M059J (cell line): ENCODE data around the gene MYADML2. TPM values are rescaled to one million over a fixed set of nuclear protein-coding genes. Genes with fewer than 3 reads are reported as not detected.

Experiments used
- DNase-seq: peaks from one replicate; pipeline ENCODE4 v3.0.0-alpha.2; 2012; ENCODE audit warnings: low read depth
- total RNA-seq: library from RNA; depleted of rRNA; stranded (reverse); fragments of >200 nt; shearing (Covaris generic); gene quantifications from 2 replicates; pipeline ENCODE4 v1.2.3, GENCODE V29; 2014; rRNA removed

Gene MYADML2
- total RNA-seq, 1 experiment from 2014 or later, result not detected

GRCh38 chr17:81901167-81902022, 45.6 kb downstream of the MYADML2 start:
- DNase-seq, result no peak

- DNase-seq, result peak; percentile 40
Measured at GRCh38 chr17:81900181-81900820, 46.7 kb downstream of the MYADML2 start.

- no peak for DNase-seq
Measured at GRCh38 chr17:81899514-81900166, 47.4 kb downstream of the MYADML2 start.

- no peak for DNase-seq
Measured at GRCh38 chr17:81898885-81899284, 48.1 kb downstream of the MYADML2 start.

GRCh38 chr17:81898029-81898866, 48.8 kb downstream of the MYADML2 start:
- peak; percentile 97 for DNase-seq

GRCh38 chr17:81895400-81895799, 51.6 kb downstream of the MYADML2 start:
- no peak for DNase-seq

- no peak for DNase-seq
Measured at GRCh38 chr17:81891303-81891552, 55.8 kb downstream of the MYADML2 start.

GRCh38 chr17:81890447-81891302, 56.4 kb downstream of the MYADML2 start:
- no peak for DNase-seq

Other genes with a start within 250 kb of the MYADML2 start
- 11.7 and 14.1 TPM in 2 replicates for gene MRPL12, start 243.9 kb downstream of the MYADML2 start, total RNA-seq
- 49.0 and 61.8 TPM in 2 replicates for gene SLC25A10, start 234.9 kb downstream of the MYADML2 start, total RNA-seq
- not detected in 2 replicates for gene GCGR, start 143.1 kb downstream of the MYADML2 start, total RNA-seq
- 40.2 and 58.3 TPM in 2 replicates for gene MCRIP1, start 113.9 kb downstream of the MYADML2 start, total RNA-seq
- gene PPP1R27, start 112.2 kb downstream of the MYADML2 start, total RNA-seq, result not detected in 2 replicates
- gene P4HB, start 86.7 kb downstream of the MYADML2 start, total RNA-seq, result 1,409 and 1,513 TPM in 2 replicates
- 124 and 207 TPM in 2 replicates for gene ARHGDIA, start 75.9 kb downstream of the MYADML2 start, total RNA-seq
- 184 and 197 TPM in 2 replicates for gene ALYREF, start 55.6 kb downstream of the MYADML2 start, total RNA-seq
- gene ANAPC11, start 55.5 kb downstream of the MYADML2 start, total RNA-seq, result 201 and 233 TPM in 2 replicates
- 0.44 and 0.59 TPM in 2 replicates for gene NPB, start 45.0 kb downstream of the MYADML2 start, total RNA-seq
- gene PCYT2, start 35.8 kb downstream of the MYADML2 start, total RNA-seq, result 36.0 and 43.4 TPM in 2 replicates
- 13.5 and 22.0 TPM in 2 replicates for gene SIRT7, start 29.1 kb downstream of the MYADML2 start, total RNA-seq
- 8.1 and 15.1 TPM in 2 replicates for gene MAFG, start 19.5 kb downstream of the MYADML2 start, total RNA-seq
- gene PYCR1, start 9.9 kb downstream of the MYADML2 start, total RNA-seq, result 57.5 and 80.8 TPM in 2 replicates
- 3.0 and 3.2 TPM in 2 replicates for gene NOTUM, start 14.0 kb upstream of the MYADML2 start, total RNA-seq
- 27.4 and 33.0 TPM in 2 replicates for gene ASPSCR1, start 30.4 kb upstream of the MYADML2 start, total RNA-seq
- gene CENPX, start 75.6 kb upstream of the MYADML2 start, total RNA-seq, result 121 and 155 TPM in 2 replicates
- 6.2 and 20.8 TPM in 2 replicates for gene LRRC45, start 76.1 kb upstream of the MYADML2 start, total RNA-seq
- gene RAC3, start 84.4 kb upstream of the MYADML2 start, total RNA-seq, result 16.4 and 19.8 TPM in 2 replicates
- gene DCXR, start 90.5 kb upstream of the MYADML2 start, total RNA-seq, result 81.6 and 117 TPM in 2 replicates
- 8.4 and 18.6 TPM in 2 replicates for gene RFNG, start 104.6 kb upstream of the MYADML2 start, total RNA-seq
- 136 and 137 TPM in 2 replicates for gene GPS1, start 104.7 kb upstream of the MYADML2 start, total RNA-seq
- gene DUS1L, start 118.6 kb upstream of the MYADML2 start, total RNA-seq, result 50.9 and 72.4 TPM in 2 replicates
- 50.8 and 90.9 TPM in 2 replicates for gene FASN, start 151.0 kb upstream of the MYADML2 start, total RNA-seq